Mesothelial cell of epicardium (in vitro differentiated cells): ENCODE measurements around the gene GALK1. TPM values are rescaled to one million over a fixed set of nuclear protein-coding genes. Genes with fewer than 3 reads are reported as not detected.

Source experiments
- DNase-seq, 2 experiments: peaks; one replicate each; pipeline ENCODE4 v3.0.0; 2021; ENCODE audit warnings: low spot score in 2 of 2; ENCODE audit not compliant: unreplicated experiment in 2 of 2
- H3K27ac Mint-ChIP-seq: 2 replicates; pipeline ENCODE4 v1.8.0; 2021; ENCODE audit warnings: mixed read lengths
- H3K27me3 Mint-ChIP-seq: 2 replicates; pipeline ENCODE4 v1.8.0; 2021; ENCODE audit warnings: low read depth, mixed read lengths
- H3K36me3 Mint-ChIP-seq: 2 replicates; pipeline ENCODE4 v1.8.0; 2021; ENCODE audit warnings: mixed read lengths
- H3K4me1 Mint-ChIP-seq: 2 replicates; pipeline ENCODE4 v1.8.0; 2021; ENCODE audit warnings: mixed read lengths
- H3K4me3 Mint-ChIP-seq: 2 replicates; pipeline ENCODE4 v1.8.0; 2021; ENCODE audit warnings: mild to moderate bottlenecking, moderate library complexity, mixed read lengths
- H3K9me3 Mint-ChIP-seq: 2 replicates; pipeline ENCODE4 v1.8.0; 2021; ENCODE audit warnings: mixed read lengths
- CTCF ChIP-seq: fragments of 200-600 bp; sonication (generic); IDR thresholded peaks from one replicate; pipeline ENCODE4 v1.5.0; 2021; ENCODE audit warnings: antibody characterized with exemption; ENCODE audit not compliant: unreplicated experiment
- total RNA-seq: library from RNA; stranded (reverse); gene quantifications from 3 replicates; pipeline ENCODE4 v1.2.1, GENCODE V29; 2021

The GALK1 gene
- total RNA-seq, 1 donor from 2014 or later = 32.1 TPM

- no peaks in the 10 kb centered on the region for H3K4me1 Mint-ChIP-seq
- no peak overlapping the region for H3K27ac Mint-ChIP-seq
- H3K4me3 Mint-ChIP-seq = no peak overlapping the region
- no peak for TF ChIP-seq CTCF
- H3K27me3 Mint-ChIP-seq = no peaks in the 10 kb centered on the region
- no peaks in the 10 kb centered on the region for H3K9me3 Mint-ChIP-seq
- DNase-seq = no peak
- peaks cover 7% of the 10 kb centered on the region for H3K36me3 Mint-ChIP-seq
Observed at GRCh38 chr17:75740631-75741077, 24.3 kb downstream of the GALK1 start.

- no peak overlapping the region for H3K27ac Mint-ChIP-seq
- H3K4me1 Mint-ChIP-seq = no peaks in the 10 kb centered on the region
- H3K4me3 Mint-ChIP-seq = no peak overlapping the region
- H3K27me3 Mint-ChIP-seq = no peaks in the 10 kb centered on the region
- no peak for TF ChIP-seq CTCF
- H3K9me3 Mint-ChIP-seq = no peaks in the 10 kb centered on the region
- no peak for DNase-seq
- H3K36me3 Mint-ChIP-seq = peaks cover 9% of the 10 kb centered on the region
Observed at GRCh38 chr17:75740215-75740614, 24.8 kb downstream of the GALK1 start.

GRCh38 chr17:75739801-75740200 lies 25.2 kb downstream of the GALK1 start:
- Mint-ChIP-seq H3K4me3 (no peak overlapping the region), H3K27ac (no peak overlapping the region), H3K9me3 (no peaks in the 10 kb centered on the region), H3K4me1 (no peaks in the 10 kb centered on the region), H3K36me3 (peaks cover 9% of the 10 kb centered on the region), H3K27me3 (no peaks in the 10 kb centered on the region)
- DNase-seq = no peak
- no peak for TF ChIP-seq CTCF

DNA sequence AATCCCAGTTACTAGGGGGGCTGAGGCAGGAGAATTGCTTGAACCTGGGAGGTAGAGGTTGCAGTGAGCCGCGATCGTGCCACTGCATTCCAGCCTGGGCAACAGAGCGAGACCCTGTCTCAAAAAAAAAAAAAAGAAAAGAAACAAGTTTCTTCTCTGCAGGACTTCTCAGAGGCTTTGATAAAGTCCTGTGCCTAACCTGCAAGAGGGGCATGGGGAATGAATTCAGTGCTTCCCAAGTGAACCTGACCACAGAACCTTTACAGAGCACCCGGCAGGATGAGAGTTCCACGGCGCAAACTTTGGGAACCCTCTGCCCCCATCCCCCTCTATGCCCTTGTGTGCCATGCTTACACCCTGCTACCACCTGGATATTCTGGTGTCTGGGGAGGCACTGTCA lies 25.8 kb downstream of the GALK1 start:
- Mint-ChIP-seq H3K4me1 (no peaks in the 10 kb centered on the region), H3K9me3 (no peaks in the 10 kb centered on the region), H3K27me3 (no peaks in the 10 kb centered on the region), H3K27ac (no peak overlapping the region), H3K4me3 (no peak overlapping the region), H3K36me3 (peaks cover 11% of the 10 kb centered on the region)
- no peak for TF ChIP-seq CTCF
- no peak for DNase-seq

DNA sequence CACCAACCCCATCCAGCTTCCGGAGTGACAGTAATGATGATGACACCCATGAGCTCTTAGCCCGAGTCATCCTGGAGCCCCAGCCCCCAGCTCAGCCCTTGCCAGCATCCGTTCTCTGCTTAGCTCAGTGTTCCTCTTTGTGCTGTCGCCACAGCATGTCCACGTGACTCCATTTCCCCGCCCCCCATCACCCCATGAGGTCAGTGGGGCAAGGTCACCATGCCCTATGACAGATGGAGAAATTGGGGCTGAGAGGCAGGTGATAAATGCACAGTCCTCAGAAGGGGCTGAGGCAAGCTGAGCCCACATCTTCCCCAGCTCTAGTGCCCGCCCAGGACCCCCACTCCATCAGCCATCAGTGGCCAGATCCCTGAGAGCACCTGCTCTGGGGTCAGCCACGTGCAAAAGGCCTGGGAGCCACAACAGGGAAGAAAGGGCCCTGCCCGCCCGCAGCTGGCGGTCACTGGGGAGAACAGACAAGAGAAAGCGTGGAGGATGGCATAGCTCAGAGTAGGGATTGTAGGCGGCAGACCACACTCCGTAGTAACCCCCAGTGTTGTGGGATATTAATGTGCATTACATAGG lies 26.7 kb downstream of the GALK1 start:
- Mint-ChIP-seq H3K27ac (no peak overlapping the region), H3K27me3 (no peaks in the 10 kb centered on the region), H3K9me3 (no peaks in the 10 kb centered on the region), H3K4me3 (no peak overlapping the region), H3K4me1 (no peaks in the 10 kb centered on the region), H3K36me3 (peaks cover 11% of the 10 kb centered on the region)
- TF ChIP-seq CTCF = no peak
- no peak for DNase-seq
